GM10266 (cell line): ENCODE data around the gene KATNBL1.
"Not testable (repeated sequence)": the region's sequence is repeated elsewhere in the genome, so short reads cannot be mapped to it uniquely, and the experiment has no call there.

Experiments used
- DNase-seq: peaks from one replicate; pipeline ENCODE4 v3.0.0; 2012; ENCODE audit errors: extremely low spot score
- TF ChIP-seq, protein P1 (sequence below): IDR thresholded peaks from 2 replicates; pipeline ENCODE4 v1.5.1; 2012; ENCODE audit warnings: mild to moderate bottlenecking, low read depth; ENCODE audit not compliant: control insufficient read depth, insufficient read depth; ENCODE audit errors: missing control alignments

The KATNBL1 gene

DNA sequence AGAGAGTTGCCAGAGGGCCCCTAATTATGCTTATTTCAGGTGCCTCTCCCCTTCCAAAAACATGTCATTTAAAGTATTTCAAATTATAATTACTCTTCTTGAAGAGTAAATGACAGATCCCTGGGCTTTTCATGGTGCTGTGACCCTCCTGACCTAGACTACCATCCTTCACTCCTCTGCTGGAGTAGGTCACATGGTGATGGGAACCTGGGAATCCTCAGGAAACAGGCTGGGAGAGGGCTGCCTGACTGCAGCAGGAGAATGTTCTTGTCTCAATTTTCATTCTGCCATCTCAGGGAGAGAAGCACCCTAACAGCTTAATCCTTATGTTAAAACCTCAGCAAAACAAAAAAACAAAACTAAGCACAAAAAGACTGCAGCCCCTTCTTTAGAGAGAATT is 83.4 kb downstream of the KATNBL1 start:
- DNase-seq: no peak
- TF ChIP-seq, protein P1, sequence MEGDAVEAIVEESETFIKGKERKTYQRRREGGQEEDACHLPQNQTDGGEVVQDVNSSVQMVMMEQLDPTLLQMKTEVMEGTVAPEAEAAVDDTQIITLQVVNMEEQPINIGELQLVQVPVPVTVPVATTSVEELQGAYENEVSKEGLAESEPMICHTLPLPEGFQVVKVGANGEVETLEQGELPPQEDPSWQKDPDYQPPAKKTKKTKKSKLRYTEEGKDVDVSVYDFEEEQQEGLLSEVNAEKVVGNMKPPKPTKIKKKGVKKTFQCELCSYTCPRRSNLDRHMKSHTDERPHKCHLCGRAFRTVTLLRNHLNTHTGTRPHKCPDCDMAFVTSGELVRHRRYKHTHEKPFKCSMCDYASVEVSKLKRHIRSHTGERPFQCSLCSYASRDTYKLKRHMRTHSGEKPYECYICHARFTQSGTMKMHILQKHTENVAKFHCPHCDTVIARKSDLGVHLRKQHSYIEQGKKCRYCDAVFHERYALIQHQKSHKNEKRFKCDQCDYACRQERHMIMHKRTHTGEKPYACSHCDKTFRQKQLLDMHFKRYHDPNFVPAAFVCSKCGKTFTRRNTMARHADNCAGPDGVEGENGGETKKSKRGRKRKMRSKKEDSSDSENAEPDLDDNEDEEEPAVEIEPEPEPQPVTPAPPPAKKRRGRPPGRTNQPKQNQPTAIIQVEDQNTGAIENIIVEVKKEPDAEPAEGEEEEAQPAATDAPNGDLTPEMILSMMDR: no peak

DNA sequence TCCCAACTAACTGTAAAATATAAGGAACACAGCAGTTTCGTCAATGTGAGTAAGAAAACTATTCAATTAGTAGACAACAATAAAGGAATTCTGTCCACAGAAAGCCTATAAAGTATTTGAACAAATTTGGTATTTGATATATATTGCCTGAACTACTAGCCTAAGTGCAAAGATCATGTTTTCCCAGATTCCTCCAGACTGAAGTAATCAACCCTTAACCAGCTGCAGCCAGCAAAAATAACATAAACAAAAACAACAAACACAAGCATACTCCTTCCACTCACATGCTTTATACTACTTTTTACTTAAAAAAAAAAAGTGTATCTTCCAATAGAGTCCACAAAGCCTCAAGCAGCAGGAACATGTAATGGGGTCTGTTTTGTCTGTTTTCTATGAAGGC is 84.0 kb downstream of the KATNBL1 start:
- DNase-seq: no peak
- TF ChIP-seq, protein P1: no peak

DNA sequence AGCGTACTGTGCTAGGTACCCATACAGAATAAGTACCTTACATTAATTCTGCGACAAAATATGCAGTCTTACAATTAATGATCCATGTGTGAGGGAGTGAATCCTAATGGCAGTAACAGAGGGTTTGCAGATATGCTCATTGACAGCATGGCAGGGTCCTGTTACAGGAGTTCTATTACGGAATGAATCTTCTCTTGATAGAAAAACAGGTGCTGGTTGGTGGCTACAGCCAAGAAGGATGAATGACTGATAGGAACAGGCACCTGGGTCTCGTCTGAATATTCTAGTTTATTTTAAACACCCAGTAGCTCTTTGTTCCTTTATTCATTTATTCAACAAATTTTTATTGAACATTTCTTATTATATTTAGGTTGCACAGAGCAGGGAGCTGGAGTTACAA is 85.2 kb downstream of the KATNBL1 start:
- TF ChIP-seq, protein P1: no peak
- no peak for DNase-seq

DNA sequence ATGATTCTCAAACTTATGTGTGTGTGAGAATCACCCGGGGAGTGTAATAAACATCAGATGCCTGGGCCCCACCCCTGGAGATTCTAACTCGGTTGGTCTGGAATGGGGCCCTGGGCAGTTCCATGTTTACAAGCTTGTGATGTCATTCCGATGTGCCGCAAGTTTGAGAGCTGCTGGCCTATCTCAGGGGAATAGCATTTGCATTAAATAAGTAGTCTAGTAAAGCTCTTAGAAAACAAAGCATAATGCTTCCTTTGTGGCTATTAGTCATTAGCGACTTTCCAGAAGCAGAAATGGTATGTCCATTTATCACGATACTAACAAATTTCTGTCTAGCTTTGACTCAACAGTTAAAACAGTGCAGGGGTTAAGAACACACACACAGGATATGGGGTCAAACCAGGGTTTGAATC is 87.1 kb downstream of the KATNBL1 start:
- DNase-seq: peak; percentile 20

DNA sequence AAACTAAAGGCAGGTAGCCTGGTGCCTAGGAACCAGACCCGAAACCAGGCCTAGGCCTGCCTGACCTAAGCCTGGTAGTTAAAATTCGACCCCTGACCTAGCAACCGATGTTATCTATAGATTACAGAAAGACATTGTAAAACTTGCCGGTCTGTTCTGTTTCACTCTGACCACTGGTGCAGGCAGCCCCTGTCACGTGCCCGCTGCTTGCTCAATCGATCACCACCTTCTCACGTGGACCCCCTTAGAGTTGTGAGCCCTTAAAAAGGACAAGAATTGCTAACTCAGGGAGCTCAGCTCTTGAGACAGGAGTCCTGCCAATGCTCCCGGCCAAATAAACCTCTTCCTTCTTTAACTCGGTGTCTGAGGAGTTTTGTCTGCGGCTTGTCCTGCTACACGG is 88.1 kb downstream of the KATNBL1 start:
- not testable (repeated sequence) for DNase-seq

More for the DNA sequence above, 87.1 kb downstream of the KATNBL1 start:
- TF ChIP-seq, protein P1: no peak

DNA sequence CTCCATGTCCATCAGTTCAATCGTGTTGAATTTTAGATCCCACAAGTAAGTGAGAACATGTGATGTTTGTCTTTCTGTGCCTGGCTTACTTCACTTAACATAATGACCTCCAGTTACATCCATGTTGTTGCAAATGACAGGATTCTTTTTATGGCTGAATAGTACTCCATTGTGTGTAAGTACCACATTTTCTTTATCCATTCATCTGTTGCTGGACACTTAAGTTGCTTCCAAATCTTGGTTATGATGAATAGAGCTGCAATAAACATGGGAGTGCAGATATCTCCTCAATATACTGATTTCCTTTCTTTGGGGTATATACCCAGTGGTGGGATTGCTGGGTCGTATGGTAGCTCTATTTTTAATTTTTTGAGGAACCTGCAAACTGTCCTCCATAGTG is 89.5 kb downstream of the KATNBL1 start:
- DNase-seq: not testable (repeated sequence)

DNA sequence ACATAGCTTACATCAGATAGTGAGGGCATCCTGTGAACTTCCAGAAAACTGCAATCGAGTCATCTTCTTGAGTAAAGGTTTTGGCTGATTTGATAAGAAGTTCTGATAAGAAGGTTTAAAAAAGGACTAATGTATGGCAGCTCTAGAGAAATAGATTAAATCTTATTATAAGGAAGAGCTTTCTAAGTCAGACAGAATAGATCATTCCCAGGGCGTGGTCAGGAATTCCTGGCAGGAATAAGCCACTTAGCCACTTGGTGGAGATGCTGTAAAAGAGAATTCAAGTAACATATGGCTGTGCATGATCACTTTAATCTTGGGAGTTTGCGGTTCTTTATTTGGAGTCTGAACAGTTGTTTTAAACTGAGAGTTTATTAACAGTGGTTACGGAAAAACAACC is 90.6 kb downstream of the KATNBL1 start:
- TF ChIP-seq, protein P1: no peak
- DNase-seq: no peak

DNA sequence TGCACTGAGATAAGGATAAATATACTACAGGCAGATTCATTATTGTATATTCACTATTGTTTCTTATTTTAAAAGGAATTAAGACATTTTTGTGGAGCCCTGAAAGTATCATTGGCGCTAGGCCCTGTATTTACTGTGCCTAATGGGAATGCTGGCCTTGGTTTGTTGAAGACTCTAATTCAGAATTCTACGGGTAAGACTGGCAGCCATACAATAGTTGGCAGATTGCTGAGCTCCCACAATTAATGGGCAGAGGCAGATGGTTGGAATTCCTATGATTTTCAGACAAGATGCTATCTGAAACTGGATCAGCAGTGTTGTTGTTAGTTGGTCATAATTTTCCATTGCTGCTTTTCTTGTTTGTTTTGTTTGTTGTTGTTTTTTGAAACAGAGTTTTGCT is 93.3 kb downstream of the KATNBL1 start:
- DNase-seq: no peak
- TF ChIP-seq, protein P1: no peak
